Stimulated activated CD8-positive, alpha-beta memory T cell treated with anti-CD3 and anti-CD28 coated beads, Interleukin-7, amount 100 ng/mL, for 4 hours (primary cell): ENCODE measurements around the gene CHSY1.
"Not testable (repeated sequence)": the region's sequence is repeated elsewhere in the genome, so short reads cannot be mapped to it uniquely, and the experiment has no call there.

Experiments
- DNase-seq, 2 donors: peaks; one replicate each; pipeline ENCODE4 v3.0.0-alpha.2; 2020; ENCODE audit warnings: low read depth in 2 of 2

The CHSY1 gene

GRCh38 chr15:101251830-101252820, at the start of gene CHSY1:
Gene CHSY1 (minus strand): TSS chr15:101252048. CDS start chr15:101251456, 592 bp downstream.
- DNase-seq, result peak; percentile 72 to 86

- no peak for DNase-seq
Observed at GRCh38 chr15:101296418-101297405, 44.9 kb upstream of the CHSY1 start.

GRCh38 chr15:101295607-101296161, 43.8 kb upstream of the CHSY1 start:
- no peak for DNase-seq

GRCh38 chr15:101294731-101295606, 43.1 kb upstream of the CHSY1 start, which contains the start of gene SNRPA1:
Gene SNRPA1 (minus strand): TSS chr15:101295248. CDS start chr15:101295178, 70 bp downstream.
- peak; percentile 93 to 98 for DNase-seq

GRCh38 chr15:101293122-101293521, 41.3 kb upstream of the CHSY1 start:
- no peak for DNase-seq

GRCh38 chr15:101288905-101289513, 37.2 kb upstream of the CHSY1 start:
- DNase-seq, result no peak

- not testable (repeated sequence) for DNase-seq
Observed at GRCh38 chr15:101287342-101287741, 35.5 kb upstream of the CHSY1 start.

GRCh38 chr15:101286471-101287114, 34.7 kb upstream of the CHSY1 start:
- DNase-seq, result no peak

GRCh38 chr15:101283931-101284330, 32.1 kb upstream of the CHSY1 start:
- DNase-seq, result no peak

GRCh38 chr15:101280007-101280406, 28.2 kb upstream of the CHSY1 start:
- no peak for DNase-seq

- no peak for DNase-seq
Observed at GRCh38 chr15:101277943-101278564, 26.2 kb upstream of the CHSY1 start.

- peak; percentile 64 to 85 for DNase-seq
Observed at GRCh38 chr15:101277038-101277822, 25.4 kb upstream of the CHSY1 start, which contains the start of gene SELENOS. Gene SELENOS (minus strand): TSS chr15:101277485. CDS start chr15:101277417, 68 bp downstream.

GRCh38 chr15:101276501-101277037, 24.7 kb upstream of the CHSY1 start:
- DNase-seq, result no peak

GRCh38 chr15:101275018-101275417, 23.2 kb upstream of the CHSY1 start:
- no peak for DNase-seq

- DNase-seq, result no peak
Observed at GRCh38 chr15:101273534-101273933, 21.7 kb upstream of the CHSY1 start.

GRCh38 chr15:101272584-101272983, 20.7 kb upstream of the CHSY1 start:
- no peak for DNase-seq

- DNase-seq, result no peak
Observed at GRCh38 chr15:101269479-101270223, 17.8 kb upstream of the CHSY1 start.
